ENCODE data around the gene CEACAM6. TPM values are rescaled to one million over a fixed set of nuclear protein-coding genes. Genes with fewer than 3 reads are reported as not detected.

CEACAM6 gene
- not detected for polyA plus RNA-seq (2013, experiment 1 of 2)
- not detected for polyA plus RNA-seq (2013, experiment 2 of 2)

GRCh38 chr19:41755328-41755913, at the start of gene CEACAM6:
CEACAM6 (plus strand) TSS chr19:41755530; CDS start chr19:41755639, 109 bp downstream.
- Histone ChIP-seq H2AFZ (ENCODE audit: low read length) (no peak within 1 kb of the TSS), H2BK15ac (ENCODE audit: low read length) (no peak within 1 kb of the TSS), H2BK120ac (ENCODE audit: low read depth, low read length) (no peak within 1 kb of the TSS), H3K9me3 (replicated peaks in 1 of 2; ENCODE audit: control insufficient read depth in 2 of 2, insufficient read depth in 1 of 2, low read depth in 1 of 2, low read length in 2 of 2) (no peaks in the 10 kb centered on the region), H3K36me3 (replicated peaks in 1 of 2; ENCODE audit: control insufficient read depth in 2 of 2, insufficient read depth in 2 of 2, low read length in 2 of 2) (no peaks in the 10 kb centered on the region), H3K4ac (ENCODE audit: low read length) (no peak within 1 kb of the TSS), H4K91ac (ENCODE audit: low read depth, low read length, poor library complexity) (no peak within 1 kb of the TSS), H3K4me1 (ENCODE audit: control insufficient read depth in 2 of 2, insufficient read depth in 1 of 2, low read depth in 1 of 2, low read length in 2 of 2) (no peaks in the 10 kb centered on the region), H3K27me3 (ENCODE audit: control insufficient read depth in 3 of 3, insufficient read depth in 3 of 3, low read depth in 1 of 3, low read length in 3 of 3) (peaks cover 0 to 47% (median 0%) of the 10 kb centered on the region in 3 experiments), H2AK5ac (ENCODE audit: low read depth, low read length) (no peak within 1 kb of the TSS), H3K27ac (replicated peaks; ENCODE audit: low read length) (no peak within 1 kb of the TSS), H3K18ac (ENCODE audit: low read length) (peak within 1 kb of the TSS; percentile 41), H3K23ac (ENCODE audit: low read depth, low read length, poor library complexity) (no peak within 1 kb of the TSS), H3K4me2 (ENCODE audit: insufficient read depth, low read length, poor library complexity, severe bottlenecking) (no peak within 1 kb of the TSS), H3K9ac (ENCODE audit: low read depth, low read length, poor library complexity) (no peak within 1 kb of the TSS), H3K4me3 (ENCODE audit: low read length in 2 of 2) (no peak within 1 kb of the TSS), H4K8ac (ENCODE audit: low read depth, low read length) (no peak within 1 kb of the TSS), H3K14ac (ENCODE audit: low read length) (no peak within 1 kb of the TSS), H3K79me1 (ENCODE audit: low read depth, low read length) (no peaks in the 10 kb centered on the region), H2BK12ac (ENCODE audit: low read length) (no peak within 1 kb of the TSS), H2BK5ac (ENCODE audit: low read length) (no peak within 1 kb of the TSS)
- DNase-seq (ENCODE audit: low spot score) = no peak
- no CpG with 5 or more reads among the region's 3 CpGs for WGBS, 2 donors (ENCODE audit: extremely low coverage in 2 of 2, insufficient read length in 2 of 2, insufficient replicate concordance in 1 of 2)

GRCh38 chr19:41706741-41707501, 48.4 kb upstream of the CEACAM6 start:
- DNase-seq (ENCODE audit: low spot score) = peak; percentile 2
- WGBS, 2 donors (ENCODE audit: extremely low coverage in 2 of 2, insufficient read length in 2 of 2, insufficient replicate concordance in 1 of 2) = no CpG with 5 or more reads among the region's 26 CpGs
- Histone ChIP-seq H3K23ac (ENCODE audit: low read depth, low read length, poor library complexity) (no peak overlapping the region), H3K4me1 (ENCODE audit: control insufficient read depth in 2 of 2, insufficient read depth in 1 of 2, low read depth in 1 of 2, low read length in 2 of 2) (no peaks in the 10 kb centered on the region), H3K36me3 (replicated peaks in 1 of 2; ENCODE audit: control insufficient read depth in 2 of 2, insufficient read depth in 2 of 2, low read length in 2 of 2) (no peaks in the 10 kb centered on the region), H4K8ac (ENCODE audit: low read depth, low read length) (no peak overlapping the region), H2BK5ac (ENCODE audit: low read length) (no peak overlapping the region), H3K4ac (ENCODE audit: low read length) (no peak overlapping the region), H2BK12ac (ENCODE audit: low read length) (no peak overlapping the region), H3K9me3 (replicated peaks in 1 of 2; ENCODE audit: control insufficient read depth in 2 of 2, insufficient read depth in 1 of 2, low read depth in 1 of 2, low read length in 2 of 2) (peaks cover 0 to 19% of the 10 kb centered on the region in 2 donors), H3K27me3 (ENCODE audit: control insufficient read depth in 3 of 3, insufficient read depth in 3 of 3, low read depth in 1 of 3, low read length in 3 of 3) (peaks cover 0 to 48% (median 0%) of the 10 kb centered on the region in 3 experiments), H2BK15ac (ENCODE audit: low read length) (no peak overlapping the region), H4K91ac (ENCODE audit: low read depth, low read length, poor library complexity) (no peak overlapping the region), H3K79me1 (ENCODE audit: low read depth, low read length) (no peaks in the 10 kb centered on the region), H3K4me2 (ENCODE audit: insufficient read depth, low read length, poor library complexity, severe bottlenecking) (no peak overlapping the region), H2BK120ac (ENCODE audit: low read depth, low read length) (no peak overlapping the region), H3K18ac (ENCODE audit: low read length) (no peak overlapping the region), H3K27ac (replicated peaks; ENCODE audit: low read length) (no peak overlapping the region), H2AFZ (ENCODE audit: low read length) (peak overlapping the region; percentile 59), H2AK5ac (ENCODE audit: low read depth, low read length) (no peak overlapping the region), H3K4me3 (ENCODE audit: low read length in 2 of 2) (peak overlapping the region in 1 of 2 donors; percentile 38), H3K9ac (ENCODE audit: low read depth, low read length, poor library complexity) (no peak overlapping the region), H3K14ac (ENCODE audit: low read length) (no peak overlapping the region)

GRCh38 chr19:41707502-41707812, 47.9 kb upstream of the CEACAM6 start:
- no peak overlapping the region for H3K23ac ChIP-seq (ENCODE audit: low read depth, low read length, poor library complexity)
- no peak overlapping the region for H2BK120ac ChIP-seq (ENCODE audit: low read depth, low read length)
- H3K9ac ChIP-seq (ENCODE audit: low read depth, low read length, poor library complexity) = no peak overlapping the region
- H3K79me1 ChIP-seq (ENCODE audit: low read depth, low read length) = no peaks in the 10 kb centered on the region
- H2BK5ac ChIP-seq (ENCODE audit: low read length) = no peak overlapping the region
- no peak overlapping the region for H4K8ac ChIP-seq (ENCODE audit: low read depth, low read length)
- no peak overlapping the region for H2AFZ ChIP-seq (ENCODE audit: low read length)
- H3K27me3 ChIP-seq (ENCODE audit: control insufficient read depth in 3 of 3, insufficient read depth in 3 of 3, low read depth in 1 of 3, low read length in 3 of 3) = peaks cover 0 to 54% (median 0%) of the 10 kb centered on the region in 3 experiments
- H2BK15ac ChIP-seq (ENCODE audit: low read length) = no peak overlapping the region
- no peak overlapping the region for H3K4ac ChIP-seq (ENCODE audit: low read length)
- no peaks in the 10 kb centered on the region for H3K36me3 ChIP-seq (replicated peaks in 1 of 2; ENCODE audit: control insufficient read depth in 2 of 2, insufficient read depth in 2 of 2, low read length in 2 of 2)
- H3K4me2 ChIP-seq (ENCODE audit: insufficient read depth, low read length, poor library complexity, severe bottlenecking) = no peak overlapping the region
- H3K27ac ChIP-seq (replicated peaks; ENCODE audit: low read length) = no peak overlapping the region
- no peak for DNase-seq (ENCODE audit: low spot score)
- no CpG with 5 or more reads among the region's 5 CpGs for WGBS, 2 donors (ENCODE audit: extremely low coverage in 2 of 2, insufficient read length in 2 of 2, insufficient replicate concordance in 1 of 2)
- H3K9me3 ChIP-seq (replicated peaks in 1 of 2; ENCODE audit: control insufficient read depth in 2 of 2, insufficient read depth in 1 of 2, low read depth in 1 of 2, low read length in 2 of 2) = peaks cover 0 to 16% of the 10 kb centered on the region in 2 donors
- no peak overlapping the region for H3K14ac ChIP-seq (ENCODE audit: low read length)
- H4K91ac ChIP-seq (ENCODE audit: low read depth, low read length, poor library complexity) = no peak overlapping the region
- H2BK12ac ChIP-seq (ENCODE audit: low read length) = no peak overlapping the region
- H3K4me3 ChIP-seq (ENCODE audit: low read length in 2 of 2) = peak overlapping the region in 1 of 2 donors; percentile 3
- H3K4me1 ChIP-seq (ENCODE audit: control insufficient read depth in 2 of 2, insufficient read depth in 1 of 2, low read depth in 1 of 2, low read length in 2 of 2) = no peaks in the 10 kb centered on the region
- no peak overlapping the region for H3K18ac ChIP-seq (ENCODE audit: low read length)
- no peak overlapping the region for H2AK5ac ChIP-seq (ENCODE audit: low read depth, low read length)

GRCh38 chr19:41707871-41708371, 47.4 kb upstream of the CEACAM6 start:
- Histone ChIP-seq H3K18ac (ENCODE audit: low read length) (no peak overlapping the region), H4K8ac (ENCODE audit: low read depth, low read length) (no peak overlapping the region), H2BK12ac (ENCODE audit: low read length) (no peak overlapping the region), H3K9ac (ENCODE audit: low read depth, low read length, poor library complexity) (no peak overlapping the region), H3K9me3 (replicated peaks in 1 of 2; ENCODE audit: control insufficient read depth in 2 of 2, insufficient read depth in 1 of 2, low read depth in 1 of 2, low read length in 2 of 2) (peaks cover 0 to 16% of the 10 kb centered on the region in 2 donors), H2BK15ac (ENCODE audit: low read length) (no peak overlapping the region), H2AK5ac (ENCODE audit: low read depth, low read length) (no peak overlapping the region), H3K27ac (replicated peaks; ENCODE audit: low read length) (no peak overlapping the region), H3K4ac (ENCODE audit: low read length) (no peak overlapping the region), H2AFZ (ENCODE audit: low read length) (no peak overlapping the region), H3K14ac (ENCODE audit: low read length) (no peak overlapping the region), H3K4me1 (ENCODE audit: control insufficient read depth in 2 of 2, insufficient read depth in 1 of 2, low read depth in 1 of 2, low read length in 2 of 2) (no peaks in the 10 kb centered on the region), H3K27me3 (ENCODE audit: control insufficient read depth in 3 of 3, insufficient read depth in 3 of 3, low read depth in 1 of 3, low read length in 3 of 3) (peaks cover 0 to 55% (median 0%) of the 10 kb centered on the region in 3 experiments), H2BK120ac (ENCODE audit: low read depth, low read length) (no peak overlapping the region), H3K4me3 (ENCODE audit: low read length in 2 of 2) (peak overlapping the region in 1 of 2 donors; percentile 3), H2BK5ac (ENCODE audit: low read length) (no peak overlapping the region), H3K79me1 (ENCODE audit: low read depth, low read length) (no peaks in the 10 kb centered on the region), H4K91ac (ENCODE audit: low read depth, low read length, poor library complexity) (no peak overlapping the region), H3K4me2 (ENCODE audit: insufficient read depth, low read length, poor library complexity, severe bottlenecking) (no peak overlapping the region), H3K36me3 (replicated peaks in 1 of 2; ENCODE audit: control insufficient read depth in 2 of 2, insufficient read depth in 2 of 2, low read length in 2 of 2) (no peaks in the 10 kb centered on the region), H3K23ac (ENCODE audit: low read depth, low read length, poor library complexity) (no peak overlapping the region)
- DNase-seq (ENCODE audit: low spot score) = no peak
- no CpG with 5 or more reads among the region's 5 CpGs for WGBS, 2 donors (ENCODE audit: extremely low coverage in 2 of 2, insufficient read length in 2 of 2, insufficient replicate concordance in 1 of 2)
